GM12878 (cell line): ENCODE measurements around the gene LMAN2L.

Experiments used
- BACH1 ChIP-seq: fragments of 450-650 bp; IDR thresholded peaks from 2 replicates; pipeline ENCODE4 v1.6.1; 2017; ENCODE audit warnings: mild to moderate bottlenecking, borderline replicate concordance
- CTCF ChIP-seq, 3 experiments: IDR thresholded peaks in 2 of 3; conservative IDR thresholded peaks in 1 of 3; 2 replicates each; pipeline ENCODE4 v1.5.1; 2011; ENCODE audit warnings: low read depth in 3 of 3, low read length in 3 of 3, mild to moderate bottlenecking in 3 of 3, control low read depth in 2 of 3, moderate library complexity in 2 of 3, inconsistent platforms in 1 of 3, mixed read lengths in 1 of 3; ENCODE audit not compliant: control insufficient read depth in 2 of 3, insufficient read depth in 1 of 3; ENCODE audit errors: extremely low read depth in 1 of 3
- EGR1 ChIP-seq, 2 experiments: IDR thresholded peaks; 1 replicate in 1 of 2; 2 replicates in 1 of 2; pipeline ENCODE4 v1.6.1; 2011 to 2012; ENCODE audit warnings: low read depth in 2 of 2, low read length in 2 of 2, borderline replicate concordance in 1 of 2, mild to moderate bottlenecking in 1 of 2, moderate library complexity in 1 of 2
- MTA2 ChIP-seq: fragments of 450-650 bp; IDR thresholded peaks from 2 replicates; pipeline ENCODE4 v1.6.1; 2016; ENCODE audit warnings: low read depth, mild to moderate bottlenecking, moderate library complexity
- NFYA ChIP-seq: IDR thresholded peaks from 2 replicates; pipeline ENCODE4 v1.6.1; 2011; ENCODE audit warnings: low read depth, mild to moderate bottlenecking, low read length, improper control_type of control experiment, borderline replicate concordance
- REST ChIP-seq: IDR thresholded peaks from 2 replicates; pipeline ENCODE4 v1.6.1; 2012; ENCODE audit warnings: mild to moderate bottlenecking, low read depth, low read length
- USF2 ChIP-seq: IDR thresholded peaks from 2 replicates; pipeline ENCODE4 v1.6.1; 2011; ENCODE audit warnings: low read depth, low read length, improper control_type of control experiment, borderline replicate concordance

GRCh38 chr2:96689431-96689991, 50.4 kb downstream of the LMAN2L start:
- TF ChIP-seq REST, result no peak
- TF ChIP-seq USF2, result no peak
- no peak for TF ChIP-seq EGR1 (IDR thresholded peaks at IDR 0.05; ENCODE audit: borderline replicate concordance in 1 of 2, low read depth in 2 of 2, low read length in 2 of 2)
- TF ChIP-seq BACH1, result no peak
- no peak for TF ChIP-seq MTA2
- TF ChIP-seq CTCF (IDR thresholded peaks at IDR 0.05 in 2 of 3, conservative IDR thresholded peaks at IDR 0.05 in 1 of 3; ENCODE audit: control insufficient read depth in 2 of 3, extremely low read depth in 1 of 3, insufficient read depth in 1 of 3, low read depth in 3 of 3, low read length in 3 of 3), result no peak
- TF ChIP-seq NFYA, result no peak
